Adipocyte (in vitro differentiated cells): ENCODE measurements around the gene TINAG.
A peak's percentile ranks its signal among the peaks of the same experiment; 100 is the strongest.
"Not testable (repeated sequence)": the region's sequence is repeated elsewhere in the genome, so short reads cannot be mapped to it uniquely, and the experiment has no call there.

Experiments
- DNase-seq: peaks from one replicate; pipeline ENCODE4 v3.0.0-alpha.2; 2015; ENCODE audit warnings: low read depth
- H3K27me3 ChIP-seq: replicated peaks from 2 replicates; pipeline ENCODE4 v1.7.0; 2013; ENCODE audit warnings: mild to moderate bottlenecking, low read length, moderate library complexity; ENCODE audit not compliant: control insufficient read depth, insufficient read depth
- H3K36me3 ChIP-seq: 2 replicates; pipeline ENCODE4 v1.7.0; 2013; ENCODE audit warnings: low read length, mild to moderate bottlenecking, moderate library complexity; ENCODE audit not compliant: control insufficient read depth, insufficient read depth, severe bottlenecking
- H3K4me1 ChIP-seq: 2 replicates; pipeline ENCODE4 v1.7.0; 2013; ENCODE audit warnings: mild to moderate bottlenecking, low read length, moderate library complexity; ENCODE audit not compliant: control insufficient read depth, insufficient read depth
- H3K4me3 ChIP-seq: 2 replicates; pipeline ENCODE4 v1.7.0; 2013; ENCODE audit warnings: mild to moderate bottlenecking, low read length, moderate library complexity
- H3K9ac ChIP-seq: 2 replicates; pipeline ENCODE4 v1.7.0; 2013; ENCODE audit warnings: mild to moderate bottlenecking, low read length, moderate library complexity
- H3K9me3 ChIP-seq: 2 replicates; pipeline ENCODE4 v1.7.0; 2013; ENCODE audit warnings: mild to moderate bottlenecking, low read length, moderate library complexity; ENCODE audit not compliant: control insufficient read depth

The TINAG gene

DNA sequence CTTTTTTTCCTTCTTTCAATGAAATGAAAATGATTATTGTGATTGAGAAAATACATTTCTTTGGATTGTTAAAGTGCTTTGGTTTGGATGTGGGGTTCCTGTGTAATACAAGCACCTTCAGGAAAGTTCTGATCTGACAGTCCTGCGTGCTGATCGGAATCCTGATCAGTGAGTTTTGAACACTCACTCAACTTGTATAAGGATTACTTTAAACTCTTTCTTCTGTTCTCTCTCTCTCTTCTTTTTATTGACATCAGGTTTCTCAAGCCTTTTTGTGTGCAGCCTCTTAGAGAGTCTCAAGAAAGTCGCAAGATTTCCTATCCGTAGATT is 710 bp downstream of the TINAG start:
- Histone ChIP-seq H3K27me3 (no peaks in the 10 kb centered on the region), H3K4me3 (no peak overlapping the region), H3K9me3 (no peaks in the 10 kb centered on the region), H3K9ac (no peak overlapping the region), H3K36me3 (no peaks in the 10 kb centered on the region), H3K4me1 (no peaks in the 10 kb centered on the region)
- no peak for DNase-seq

DNA sequence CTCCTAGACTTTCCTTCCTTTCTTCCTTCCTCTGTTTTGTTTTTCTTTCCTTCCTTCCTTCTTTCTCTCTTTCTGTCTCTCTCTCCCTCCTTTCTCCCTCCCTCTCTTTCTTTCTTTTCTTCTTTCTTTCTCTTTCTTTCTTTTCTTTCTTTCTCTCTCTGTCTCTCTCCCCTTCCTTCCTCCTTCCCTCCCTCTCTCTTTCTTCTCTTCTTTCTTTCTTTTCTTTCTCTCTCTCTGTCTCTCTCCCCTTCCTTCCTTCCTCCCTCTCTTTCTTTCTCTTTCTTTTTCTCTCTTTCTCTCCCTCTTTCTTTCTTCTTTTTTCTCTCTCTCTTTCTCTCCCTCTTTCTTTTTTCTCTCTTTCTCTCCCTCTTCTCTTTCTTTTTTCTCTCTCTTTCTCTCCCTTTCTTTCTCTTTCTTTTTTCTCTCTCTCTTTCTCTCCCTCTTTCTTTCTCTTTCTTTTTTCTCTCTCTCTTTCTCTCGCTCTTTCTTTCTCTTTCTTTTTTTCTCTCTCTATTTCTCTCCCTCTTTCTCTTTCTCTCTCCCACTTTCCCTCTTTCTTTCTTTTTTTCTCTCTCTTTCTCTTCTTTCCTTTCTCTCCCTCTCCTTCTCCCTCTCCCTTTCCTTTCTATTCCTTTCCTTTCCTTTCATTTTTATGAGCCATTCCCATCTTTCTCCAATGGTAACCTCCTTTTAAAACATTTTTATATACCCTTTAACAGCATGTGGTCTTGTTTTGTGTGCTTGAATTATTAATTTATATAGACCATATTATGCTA is 2.3 kb downstream of the TINAG start:
- DNase-seq: no peak
- Histone ChIP-seq H3K36me3 (no peaks in the 10 kb centered on the region), H3K9me3 (no peaks in the 10 kb centered on the region), H3K4me3 (no peak overlapping the region), H3K27me3 (no peaks in the 10 kb centered on the region), H3K4me1 (no peaks in the 10 kb centered on the region), H3K9ac (no peak overlapping the region)

DNA sequence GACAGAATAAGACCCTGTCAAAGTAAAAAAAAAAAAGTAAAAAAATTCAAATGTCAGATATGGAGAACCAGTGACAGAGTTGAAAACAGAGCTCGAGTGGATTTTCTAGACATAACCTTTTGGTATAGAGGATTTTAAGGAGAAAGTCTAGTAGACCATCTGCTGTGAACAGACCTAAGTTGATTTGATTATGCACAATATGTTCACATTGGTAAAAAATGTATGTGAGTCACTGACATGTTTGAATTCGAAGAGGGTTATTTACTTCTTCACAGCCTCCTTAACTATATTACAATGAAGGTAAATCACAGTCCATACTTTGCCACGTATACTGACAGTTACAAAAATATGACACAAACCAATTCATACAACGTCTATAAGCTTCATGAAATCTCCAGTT is 7.4 kb downstream of the TINAG start:
- H3K36me3 ChIP-seq: no peaks in the 10 kb centered on the region
- H3K4me1 ChIP-seq: no peaks in the 10 kb centered on the region
- no peaks in the 10 kb centered on the region for H3K9me3 ChIP-seq
- no peak overlapping the region for H3K4me3 ChIP-seq
- H3K27me3 ChIP-seq: no peaks in the 10 kb centered on the region
- H3K9ac ChIP-seq: no peak overlapping the region
- DNase-seq: no peak

DNA sequence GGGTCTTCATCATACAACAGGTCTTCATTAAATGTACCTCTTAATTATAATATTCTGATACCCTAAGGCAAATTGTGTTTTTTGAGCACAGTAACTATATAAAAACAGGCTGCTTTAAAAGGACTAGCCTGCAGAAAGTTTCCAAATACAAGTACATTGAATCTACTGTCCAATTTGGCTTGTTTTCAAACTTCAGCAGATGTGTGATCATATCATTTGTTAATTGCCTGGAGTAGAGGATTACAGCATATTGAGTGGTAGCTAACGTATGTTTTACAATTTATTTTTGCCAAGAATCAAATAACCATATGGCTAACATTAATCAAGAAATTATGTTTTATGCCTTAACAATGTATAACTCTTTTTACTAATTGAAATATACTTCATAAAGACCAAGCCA is 12.6 kb downstream of the TINAG start:
- DNase-seq: no peak
- Histone ChIP-seq H3K4me3 (no peak overlapping the region), H3K4me1 (no peaks in the 10 kb centered on the region)

DNA sequence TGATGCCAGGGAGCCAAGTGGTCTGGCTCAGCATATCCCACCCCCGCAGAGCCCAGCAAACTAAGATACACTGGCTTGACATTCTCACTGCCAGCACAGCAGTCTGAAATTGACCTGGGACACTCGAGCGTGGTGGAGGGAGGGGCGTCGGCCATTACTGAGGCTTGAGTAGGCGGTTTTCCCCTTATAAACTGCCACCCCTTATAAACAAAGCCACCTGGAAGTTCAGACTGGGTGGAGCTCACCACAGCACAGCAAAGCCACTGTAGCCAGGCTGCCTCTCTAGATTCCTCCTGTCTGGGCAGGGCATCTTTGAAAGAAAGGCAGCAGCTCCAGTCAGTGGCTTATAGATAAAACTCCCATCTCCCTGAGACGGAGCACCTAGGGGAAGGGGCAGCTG is 19.4 kb downstream of the TINAG start:
- no peaks in the 10 kb centered on the region for H3K36me3 ChIP-seq
- H3K9me3 ChIP-seq: peaks cover 15% of the 10 kb centered on the region
- H3K4me1 ChIP-seq: no peaks in the 10 kb centered on the region
- no peak overlapping the region for H3K9ac ChIP-seq
- no peak for DNase-seq
- H3K4me3 ChIP-seq: no peak overlapping the region
- no peaks in the 10 kb centered on the region for H3K27me3 ChIP-seq

More for the DNA sequence above, 12.6 kb downstream of the TINAG start:
- H3K9me3 ChIP-seq: no peaks in the 10 kb centered on the region
- no peaks in the 10 kb centered on the region for H3K36me3 ChIP-seq
- no peak overlapping the region for H3K9ac ChIP-seq
- no peaks in the 10 kb centered on the region for H3K27me3 ChIP-seq

DNA sequence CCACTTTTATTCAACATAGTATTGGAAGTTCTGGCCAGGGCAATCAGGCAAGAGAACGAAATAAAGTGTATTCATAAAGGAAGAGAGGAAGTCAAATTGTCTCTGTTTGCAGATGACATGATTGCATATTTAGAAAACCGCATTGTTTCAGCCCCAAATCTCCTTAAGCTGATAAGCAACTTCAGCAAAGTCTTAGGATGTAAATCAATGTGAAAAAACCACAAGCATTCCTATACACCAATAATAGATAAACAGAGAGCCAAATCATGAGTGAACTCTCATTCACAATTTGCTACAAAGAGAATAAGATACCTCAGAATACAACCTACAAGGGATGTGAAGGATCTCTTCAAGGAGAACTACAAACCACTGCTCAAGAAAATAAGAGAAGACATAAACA is 23.3 kb downstream of the TINAG start:
- not testable (repeated sequence) for H3K9ac ChIP-seq, H3K27me3 ChIP-seq, H3K36me3 ChIP-seq, DNase-seq, H3K4me3 ChIP-seq
- Histone ChIP-seq H3K4me1 (peaks cover 11% of the 10 kb centered on the region), H3K9me3 (peaks cover 15% of the 10 kb centered on the region)

DNA sequence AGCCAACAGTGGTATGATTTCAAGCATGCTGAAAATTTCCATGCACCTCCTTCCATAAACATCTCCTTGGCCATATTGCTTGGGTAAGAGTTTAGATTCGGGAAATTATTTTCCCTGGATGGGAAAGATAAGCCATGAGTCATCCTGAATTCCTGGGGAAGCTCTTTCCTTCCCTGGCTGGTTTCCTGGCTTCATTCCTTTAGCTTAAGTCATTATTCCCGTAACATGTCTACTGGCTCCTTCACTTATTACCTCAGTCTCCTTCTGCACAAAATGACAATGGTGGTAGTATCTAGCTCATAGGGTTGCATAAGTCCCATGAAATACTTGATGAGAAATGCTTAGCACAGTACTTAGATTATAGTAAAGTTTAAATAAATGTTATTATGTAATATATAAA is 27.6 kb downstream of the TINAG start:
- H3K4me3 ChIP-seq: no peak overlapping the region
- no peaks in the 10 kb centered on the region for H3K27me3 ChIP-seq
- peaks cover 11% of the 10 kb centered on the region for H3K4me1 ChIP-seq
- H3K36me3 ChIP-seq: no peaks in the 10 kb centered on the region
- peak; percentile 90 for DNase-seq
- H3K9ac ChIP-seq: no peak overlapping the region
- H3K9me3 ChIP-seq: peaks cover 5% of the 10 kb centered on the region

DNA sequence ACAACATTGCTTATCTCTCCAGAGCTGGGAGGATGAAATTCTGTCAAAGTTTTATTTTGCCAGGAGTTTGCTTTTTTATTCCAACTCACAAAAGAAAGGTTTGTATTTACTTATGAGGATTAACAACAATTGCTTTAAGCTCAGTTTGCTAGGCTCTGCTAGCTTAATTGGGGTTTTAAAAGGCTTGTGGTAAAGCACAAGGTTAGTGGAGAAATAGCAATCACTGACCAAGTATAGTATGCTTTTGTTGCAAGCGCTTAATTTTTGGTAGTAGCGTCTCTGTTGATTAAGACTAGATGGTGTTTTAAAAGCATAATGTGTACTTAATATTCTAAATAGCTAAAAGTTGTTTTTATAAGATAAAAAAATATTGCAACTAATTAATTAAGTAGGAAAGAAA is 45.7 kb downstream of the TINAG start:
- no peak for DNase-seq
- no peaks in the 10 kb centered on the region for H3K27me3 ChIP-seq
- H3K9ac ChIP-seq: no peak overlapping the region
- no peak overlapping the region for H3K4me3 ChIP-seq
- no peaks in the 10 kb centered on the region for H3K9me3 ChIP-seq
- no peaks in the 10 kb centered on the region for H3K36me3 ChIP-seq
- H3K4me1 ChIP-seq: no peaks in the 10 kb centered on the region

DNA sequence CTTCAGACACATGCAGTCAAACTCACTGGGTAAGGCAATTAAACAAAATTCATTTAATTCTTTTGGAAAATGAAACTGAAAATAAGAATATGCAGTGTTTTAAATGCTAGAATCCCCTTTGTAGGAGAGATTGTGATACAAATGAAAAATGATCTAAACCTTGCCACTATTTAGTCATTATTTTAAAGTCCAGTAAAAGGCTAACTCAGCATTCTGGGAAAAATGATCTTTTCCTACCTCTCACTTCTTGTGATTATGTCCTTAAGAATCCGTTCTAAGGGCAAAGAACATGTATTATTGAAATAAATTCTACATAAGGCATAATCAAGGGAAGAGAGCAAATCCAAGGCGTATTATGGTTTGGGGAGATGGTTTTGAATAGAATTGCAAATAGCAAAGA is 46.4 kb downstream of the TINAG start:
- no peaks in the 10 kb centered on the region for H3K27me3 ChIP-seq
- no peak overlapping the region for H3K4me3 ChIP-seq
- H3K36me3 ChIP-seq: no peaks in the 10 kb centered on the region
- no peaks in the 10 kb centered on the region for H3K9me3 ChIP-seq
- no peak for DNase-seq
- no peak overlapping the region for H3K9ac ChIP-seq
- no peaks in the 10 kb centered on the region for H3K4me1 ChIP-seq

DNA sequence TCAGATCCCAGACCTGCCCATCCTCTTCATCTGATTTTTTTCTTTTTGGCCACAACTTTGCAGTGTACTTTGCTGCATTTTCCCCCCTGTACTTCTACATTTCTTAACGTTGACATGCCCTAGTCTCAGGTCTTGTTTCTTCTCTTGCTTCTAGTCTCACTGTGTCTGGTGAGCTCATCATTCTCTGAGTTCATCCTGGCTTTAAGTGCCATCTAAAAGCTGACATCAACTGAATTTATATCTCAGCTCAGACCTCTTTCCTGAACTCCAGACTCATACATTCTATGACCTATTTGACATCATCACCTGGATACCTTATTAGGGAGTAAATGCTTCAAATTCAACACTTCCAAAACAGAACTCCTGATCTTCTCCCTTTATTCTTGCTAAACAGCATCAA is 48.9 kb downstream of the TINAG start:
- Histone ChIP-seq H3K9ac (no peak overlapping the region), H3K4me1 (no peaks in the 10 kb centered on the region), H3K9me3 (no peaks in the 10 kb centered on the region), H3K27me3 (no peaks in the 10 kb centered on the region), H3K4me3 (no peak overlapping the region), H3K36me3 (no peaks in the 10 kb centered on the region)
- no peak for DNase-seq

DNA sequence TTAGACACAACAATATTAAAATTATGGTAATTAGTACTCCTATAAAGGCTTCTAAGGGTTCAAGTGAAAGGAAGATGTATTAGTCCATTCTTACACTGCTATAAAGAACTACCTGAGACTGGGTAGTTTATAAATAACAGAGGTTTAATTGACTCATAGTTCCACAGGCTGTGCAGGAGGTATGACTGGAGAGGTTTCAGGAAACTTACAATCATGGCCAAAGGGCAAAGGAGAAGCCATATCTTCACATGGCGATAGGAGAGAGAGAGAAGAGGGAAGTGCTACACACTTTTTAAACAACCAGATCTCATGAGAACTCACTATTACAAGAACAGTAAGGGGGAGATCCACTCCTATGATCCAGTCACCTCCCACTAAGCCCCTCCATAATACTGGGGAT is 52.9 kb downstream of the TINAG start:
- no peak overlapping the region for H3K4me3 ChIP-seq

DNA sequence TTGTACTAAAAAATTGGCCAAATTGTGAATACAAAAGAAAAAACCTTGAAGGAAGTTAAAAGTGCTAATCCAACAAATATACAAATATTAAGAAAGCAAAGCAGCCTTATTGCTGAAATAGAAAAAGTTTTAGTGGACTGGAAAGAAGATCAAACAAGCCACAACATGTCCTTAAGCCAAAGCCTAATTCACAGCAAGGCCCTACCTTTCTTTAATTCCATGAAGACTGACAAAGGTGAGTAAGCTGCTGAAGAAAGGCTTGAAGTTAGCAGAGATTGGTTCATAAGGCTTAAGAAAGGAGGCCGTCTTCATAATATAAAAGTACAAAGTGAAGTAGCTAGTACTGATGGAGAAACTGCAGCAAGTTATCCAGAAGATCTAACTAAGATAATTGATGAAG is 53.5 kb downstream of the TINAG start:
- Histone ChIP-seq H3K4me1 (no peaks in the 10 kb centered on the region), H3K4me3 (no peak overlapping the region), H3K27me3 (no peaks in the 10 kb centered on the region), H3K9me3 (no peaks in the 10 kb centered on the region), H3K36me3 (no peaks in the 10 kb centered on the region), H3K9ac (no peak overlapping the region)
- no peak for DNase-seq

More for the DNA sequence above, 52.9 kb downstream of the TINAG start:
- Histone ChIP-seq H3K27me3 (no peaks in the 10 kb centered on the region), H3K9me3 (no peaks in the 10 kb centered on the region), H3K4me1 (no peaks in the 10 kb centered on the region), H3K36me3 (no peaks in the 10 kb centered on the region), H3K9ac (no peak overlapping the region)
- DNase-seq: no peak
